ENCODE data around the gene KMT2E.

KMT2E gene

GRCh38 chr7:105154084-105154483, 140.1 kb downstream of the KMT2E start:
- peaks cover 12% of the 10 kb centered on the region for H3K36me3 ChIP-seq (ENCODE audit: insufficient read depth, low read length)
- H3K4me1 ChIP-seq (ENCODE audit: insufficient read depth, low read length): no peaks in the 10 kb centered on the region
- H2AFZ ChIP-seq (ENCODE audit: low read depth, low read length): no peak overlapping the region
- H3K4me3 ChIP-seq (ENCODE audit: low read length): no peak overlapping the region
- no peaks in the 10 kb centered on the region for H3K27me3 ChIP-seq (ENCODE audit: insufficient read depth, low read length)
- no peaks in the 10 kb centered on the region for H3K9me3 ChIP-seq (ENCODE audit: low read length)

- H3K27me3 ChIP-seq (ENCODE audit: insufficient read depth, low read length): no peaks in the 10 kb centered on the region
- H3K9me3 ChIP-seq (ENCODE audit: low read length): no peaks in the 10 kb centered on the region
- H3K4me3 ChIP-seq (ENCODE audit: low read length): no peak overlapping the region
- H3K36me3 ChIP-seq (ENCODE audit: insufficient read depth, low read length): peaks cover 17% of the 10 kb centered on the region
- no peaks in the 10 kb centered on the region for H3K4me1 ChIP-seq (ENCODE audit: insufficient read depth, low read length)
- H2AFZ ChIP-seq (ENCODE audit: low read depth, low read length): no peak overlapping the region
Measured at GRCh38 chr7:105156731-105157130, 142.7 kb downstream of the KMT2E start.

- no peaks in the 10 kb centered on the region for H3K9me3 ChIP-seq (ENCODE audit: low read length)
- no peak overlapping the region for H2AFZ ChIP-seq (ENCODE audit: low read depth, low read length)
- H3K27me3 ChIP-seq (ENCODE audit: insufficient read depth, low read length): no peaks in the 10 kb centered on the region
- no peaks in the 10 kb centered on the region for H3K4me1 ChIP-seq (ENCODE audit: insufficient read depth, low read length)
- no peak overlapping the region for H3K4me3 ChIP-seq (ENCODE audit: low read length)
- peaks cover 17% of the 10 kb centered on the region for H3K36me3 ChIP-seq (ENCODE audit: insufficient read depth, low read length)
Measured at GRCh38 chr7:105157278-105157677, 143.3 kb downstream of the KMT2E start.

- H2AFZ ChIP-seq (ENCODE audit: low read depth, low read length): no peak overlapping the region
- H3K9me3 ChIP-seq (ENCODE audit: low read length): peaks cover 3% of the 10 kb centered on the region
- no peaks in the 10 kb centered on the region for H3K4me1 ChIP-seq (ENCODE audit: insufficient read depth, low read length)
- no peaks in the 10 kb centered on the region for H3K27me3 ChIP-seq (ENCODE audit: insufficient read depth, low read length)
- no peak overlapping the region for H3K4me3 ChIP-seq (ENCODE audit: low read length)
- H3K36me3 ChIP-seq (ENCODE audit: insufficient read depth, low read length): peaks cover 38% of the 10 kb centered on the region
Measured at GRCh38 chr7:105161366-105161765, 147.4 kb downstream of the KMT2E start.
